Measurements from ENCODE around the gene KRTAP5-2.

The KRTAP5-2 gene

DNA sequence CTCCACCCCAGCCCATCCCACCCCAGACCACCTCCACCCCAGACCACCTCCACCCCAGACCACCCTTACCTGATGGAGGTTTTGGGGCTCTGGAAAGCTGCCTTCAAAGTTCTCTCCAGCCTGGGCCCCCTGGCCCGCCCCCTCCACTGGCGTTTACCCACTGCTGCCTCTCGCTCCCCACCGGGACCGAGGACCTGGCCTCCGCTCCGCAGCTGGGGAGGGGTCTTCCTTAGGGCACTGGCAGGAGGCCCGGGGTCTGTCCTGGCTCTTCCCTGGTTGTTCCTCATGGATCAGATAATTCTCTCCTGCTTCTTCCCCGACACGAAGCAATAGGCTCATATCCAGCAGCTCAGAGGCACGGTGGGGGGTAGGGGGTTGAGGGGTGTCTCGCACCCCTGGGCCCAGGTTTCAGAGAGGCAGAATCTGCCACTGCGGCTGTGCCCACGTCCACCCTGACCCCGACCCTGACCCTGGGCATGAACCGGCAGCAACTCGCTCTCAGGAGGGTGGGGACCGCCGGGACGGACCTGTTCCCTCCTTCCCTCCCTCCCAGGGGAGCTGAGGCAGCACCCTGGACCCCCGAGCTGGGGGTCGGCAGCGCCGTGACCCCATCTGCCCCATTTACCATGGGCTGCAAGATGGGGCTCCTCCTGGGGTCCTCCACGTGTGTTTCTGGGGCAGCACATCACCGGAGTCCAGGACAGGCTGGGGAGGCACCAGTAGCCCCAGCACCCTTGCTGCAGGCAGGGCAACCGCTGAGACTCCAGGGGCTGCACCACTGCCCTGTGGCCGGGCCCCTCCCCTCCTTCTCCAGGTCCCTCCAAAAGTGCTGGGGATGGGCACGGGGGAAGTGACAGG, 44.4 kb upstream of the KRTAP5-2 start:
- TF ChIP-seq FOXP2 (optimal IDR thresholded peaks at IDR 0.05; ENCODE audit: borderline replicate concordance, extremely low read depth, extremely low read length, insufficient read depth) = no peak
- no peak for TF ChIP-seq TAF1 (IDR thresholded peaks at IDR 0.05; ENCODE audit: borderline replicate concordance, insufficient read depth, low read length)
- no peak for TF ChIP-seq SIN3A (IDR thresholded peaks at IDR 0.05; ENCODE audit: borderline replicate concordance, insufficient read depth, low read length)
- TF ChIP-seq POLR2AphosphoS5 (IDR thresholded peaks at IDR 0.05; ENCODE audit: low read depth, low read length) = no peak
- TF ChIP-seq, protein P1, sequence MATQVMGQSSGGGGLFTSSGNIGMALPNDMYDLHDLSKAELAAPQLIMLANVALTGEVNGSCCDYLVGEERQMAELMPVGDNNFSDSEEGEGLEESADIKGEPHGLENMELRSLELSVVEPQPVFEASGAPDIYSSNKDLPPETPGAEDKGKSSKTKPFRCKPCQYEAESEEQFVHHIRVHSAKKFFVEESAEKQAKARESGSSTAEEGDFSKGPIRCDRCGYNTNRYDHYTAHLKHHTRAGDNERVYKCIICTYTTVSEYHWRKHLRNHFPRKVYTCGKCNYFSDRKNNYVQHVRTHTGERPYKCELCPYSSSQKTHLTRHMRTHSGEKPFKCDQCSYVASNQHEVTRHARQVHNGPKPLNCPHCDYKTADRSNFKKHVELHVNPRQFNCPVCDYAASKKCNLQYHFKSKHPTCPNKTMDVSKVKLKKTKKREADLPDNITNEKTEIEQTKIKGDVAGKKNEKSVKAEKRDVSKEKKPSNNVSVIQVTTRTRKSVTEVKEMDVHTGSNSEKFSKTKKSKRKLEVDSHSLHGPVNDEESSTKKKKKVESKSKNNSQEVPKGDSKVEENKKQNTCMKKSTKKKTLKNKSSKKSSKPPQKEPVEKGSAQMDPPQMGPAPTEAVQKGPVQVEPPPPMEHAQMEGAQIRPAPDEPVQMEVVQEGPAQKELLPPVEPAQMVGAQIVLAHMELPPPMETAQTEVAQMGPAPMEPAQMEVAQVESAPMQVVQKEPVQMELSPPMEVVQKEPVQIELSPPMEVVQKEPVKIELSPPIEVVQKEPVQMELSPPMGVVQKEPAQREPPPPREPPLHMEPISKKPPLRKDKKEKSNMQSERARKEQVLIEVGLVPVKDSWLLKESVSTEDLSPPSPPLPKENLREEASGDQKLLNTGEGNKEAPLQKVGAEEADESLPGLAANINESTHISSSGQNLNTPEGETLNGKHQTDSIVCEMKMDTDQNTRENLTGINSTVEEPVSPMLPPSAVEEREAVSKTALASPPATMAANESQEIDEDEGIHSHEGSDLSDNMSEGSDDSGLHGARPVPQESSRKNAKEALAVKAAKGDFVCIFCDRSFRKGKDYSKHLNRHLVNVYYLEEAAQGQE (IDR thresholded peaks at IDR 0.05; ENCODE audit: insufficient read depth in 1 of 2, low read depth in 2 of 2, low read length in 2 of 2) = no peak

DNA sequence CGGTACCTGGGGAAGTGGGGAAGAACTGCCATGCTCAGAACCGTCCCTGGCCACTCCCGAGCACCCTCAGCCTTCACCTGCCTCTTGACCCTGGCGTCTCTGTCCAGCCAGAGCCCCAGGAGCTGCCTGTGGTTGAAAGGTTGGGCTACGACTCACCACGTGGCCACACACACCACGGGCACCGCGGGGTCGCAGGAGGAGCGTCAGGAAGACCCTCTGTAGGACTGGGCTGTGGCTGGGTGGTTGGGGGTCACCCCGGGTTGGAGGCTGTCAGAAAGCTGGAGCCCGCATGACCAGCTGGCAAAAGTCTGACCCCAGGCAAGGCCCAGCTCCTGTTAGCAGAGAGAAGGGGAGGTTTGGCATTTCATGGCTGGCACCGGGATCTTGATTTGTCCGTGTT, 43.0 kb upstream of the KRTAP5-2 start:
- TF ChIP-seq SIN3A (IDR thresholded peaks at IDR 0.05; ENCODE audit: borderline replicate concordance, insufficient read depth, low read length) = no peak

DNA sequence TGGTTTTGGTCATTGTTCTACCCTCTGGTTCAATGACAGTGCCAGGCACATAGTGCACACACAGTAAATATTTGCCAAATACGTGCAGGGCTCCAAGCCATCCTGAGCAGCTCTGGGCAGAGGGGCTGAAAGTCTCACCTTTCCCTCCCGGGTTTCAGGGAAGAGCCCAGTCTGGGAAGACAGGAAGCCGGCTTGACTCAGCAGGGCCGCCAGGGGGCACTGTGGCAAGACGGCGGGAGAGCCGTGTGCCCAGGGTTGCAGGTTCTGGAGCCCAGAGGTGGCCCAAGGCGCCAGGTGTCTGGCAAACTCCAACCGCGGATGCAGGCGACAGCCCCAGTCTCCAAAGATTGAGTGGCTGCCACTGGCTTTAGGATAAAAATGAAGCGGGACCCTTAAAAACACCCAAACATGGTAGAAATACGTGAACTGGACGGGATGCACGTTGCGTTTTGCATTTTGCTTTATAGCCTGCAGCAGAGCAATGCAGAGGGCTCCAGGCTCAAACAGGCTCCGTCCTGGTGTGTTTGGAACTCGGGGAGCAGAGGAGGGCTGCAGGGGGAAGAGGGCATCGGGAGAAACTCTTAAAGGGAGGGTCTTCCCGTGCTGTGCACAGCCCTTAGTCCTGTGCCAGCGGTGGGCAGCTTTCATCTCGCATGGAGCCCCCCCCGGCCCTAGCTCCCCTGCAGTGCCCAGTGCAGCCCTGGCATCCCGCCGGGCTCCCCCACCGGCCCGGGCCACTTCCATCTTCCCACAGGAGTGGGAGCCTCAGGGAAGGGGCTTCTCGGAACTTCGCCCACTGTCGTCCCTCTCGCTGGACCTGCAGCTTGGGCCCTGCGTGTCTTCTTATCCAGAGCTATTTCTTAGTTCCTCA, 42.2 kb upstream of the KRTAP5-2 start:
- TF ChIP-seq, protein P1 (IDR thresholded peaks at IDR 0.05; ENCODE audit: insufficient read depth in 1 of 2, low read depth in 2 of 2, low read length in 2 of 2) = no peak
- TF ChIP-seq TAF1 (IDR thresholded peaks at IDR 0.05; ENCODE audit: borderline replicate concordance, insufficient read depth, low read length) (no peak), SIN3A (IDR thresholded peaks at IDR 0.05; ENCODE audit: borderline replicate concordance, insufficient read depth, low read length) (no peak), FOXP2 (optimal IDR thresholded peaks at IDR 0.05; ENCODE audit: borderline replicate concordance, extremely low read depth, extremely low read length, insufficient read depth) (no peak), POLR2AphosphoS5 (IDR thresholded peaks at IDR 0.05; ENCODE audit: low read depth, low read length) (no peak)

DNA sequence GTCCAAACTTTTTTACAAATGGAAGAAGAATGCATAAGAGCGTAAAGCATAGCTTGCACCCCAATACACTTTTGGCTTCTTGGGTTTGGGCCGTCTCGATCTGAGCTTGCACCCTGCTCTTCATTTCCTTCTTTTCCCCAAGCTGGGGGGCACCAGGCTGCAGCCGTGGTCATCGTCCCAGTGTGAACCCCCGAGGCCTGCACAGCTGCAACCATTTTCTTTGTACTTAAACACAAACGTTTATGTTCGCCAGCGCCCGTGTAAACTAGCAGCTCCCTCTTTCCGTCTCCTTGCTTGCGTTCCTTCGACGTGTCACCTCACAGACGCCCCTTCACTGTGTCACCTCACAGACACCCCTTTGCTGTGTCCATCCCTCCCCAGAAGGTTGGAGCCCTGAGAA, 41.6 kb upstream of the KRTAP5-2 start:
- TF ChIP-seq FOXP2 (optimal IDR thresholded peaks at IDR 0.05; ENCODE audit: borderline replicate concordance, extremely low read depth, extremely low read length, insufficient read depth) = no peak
- no peak for TF ChIP-seq TAF1 (IDR thresholded peaks at IDR 0.05; ENCODE audit: borderline replicate concordance, insufficient read depth, low read length)
- no peak for TF ChIP-seq SIN3A (IDR thresholded peaks at IDR 0.05; ENCODE audit: borderline replicate concordance, insufficient read depth, low read length)
- TF ChIP-seq, protein P1 (IDR thresholded peaks at IDR 0.05; ENCODE audit: insufficient read depth in 1 of 2, low read depth in 2 of 2, low read length in 2 of 2) = no peak
- TF ChIP-seq POLR2AphosphoS5 (IDR thresholded peaks at IDR 0.05; ENCODE audit: low read depth, low read length) = no peak

DNA sequence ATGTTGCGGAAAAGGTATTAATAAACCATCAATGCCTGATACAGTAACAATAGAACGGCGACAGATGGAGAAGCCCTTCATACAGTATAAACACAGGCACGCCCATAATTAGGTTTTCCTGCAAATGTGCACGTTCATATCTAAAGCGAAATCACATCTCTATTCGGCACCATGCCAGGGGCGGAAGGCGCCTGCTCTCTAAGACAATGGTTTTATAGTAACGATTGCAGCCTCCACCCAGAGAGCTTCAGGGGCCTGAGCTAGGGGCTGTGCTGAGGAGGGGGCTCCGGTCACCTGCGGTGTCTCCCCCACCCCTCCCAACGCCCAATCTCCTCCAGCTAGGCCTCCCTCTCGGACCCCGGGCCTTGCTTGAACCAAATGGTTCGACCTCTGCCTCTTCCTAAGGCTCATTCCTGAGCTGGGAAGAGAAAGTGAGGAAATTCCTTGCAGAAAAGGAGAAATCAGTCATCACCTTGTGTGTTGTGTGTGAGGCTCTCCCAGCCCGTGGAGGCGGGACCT, 41.1 kb upstream of the KRTAP5-2 start:
- peak; percentile 86; the same call in 1 of the 2 replicates for TF ChIP-seq SIN3A (IDR thresholded peaks at IDR 0.05; ENCODE audit: borderline replicate concordance, insufficient read depth, low read length)
- no peak for TF ChIP-seq TAF1 (IDR thresholded peaks at IDR 0.05; ENCODE audit: borderline replicate concordance, insufficient read depth, low read length)
